Activated gamma-delta T cell treated with anti-CD3 and anti-CD28 coated beads, Interleukin-2, amount 50 U/mL, for 16 hours (primary cell): ENCODE data around the gene SNX30.

ENCODE experiments used
- DNase-seq: peaks from one replicate; pipeline ENCODE4 v3.0.0-alpha.2; 2020; ENCODE audit warnings: low read depth

Gene SNX30

GRCh38 chr9:112823257-112823656, 72.7 kb downstream of the SNX30 start:
- DNase-seq = no peak

DNA sequence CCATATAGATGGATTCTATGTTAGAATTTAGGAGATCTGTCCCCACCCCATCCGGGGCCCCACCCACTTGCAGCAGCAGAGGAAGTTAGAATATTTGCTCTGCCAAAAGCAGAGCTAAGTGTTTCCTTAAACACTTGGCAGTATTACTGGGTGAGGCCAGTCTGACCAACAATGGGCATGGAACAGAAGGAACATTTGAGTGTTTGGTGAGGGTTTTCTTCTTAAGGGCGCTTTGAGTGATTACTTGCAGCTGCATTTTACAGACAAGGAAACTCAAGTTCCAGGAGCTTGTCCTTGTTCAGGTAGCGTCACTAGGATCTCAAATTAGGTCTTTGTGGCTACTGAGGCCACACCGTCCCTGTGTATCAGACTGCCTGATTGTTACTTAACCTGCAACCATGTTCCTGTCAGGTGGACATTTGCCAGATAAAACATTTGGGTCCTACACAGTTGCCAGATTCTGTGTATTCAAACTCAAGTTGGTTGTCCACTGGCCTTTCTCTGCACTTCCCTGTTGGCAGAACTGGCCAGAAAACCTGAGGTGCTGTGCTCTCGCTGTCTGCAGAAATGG, 80.8 kb downstream of the SNX30 start:
- DNase-seq = no peak

DNA sequence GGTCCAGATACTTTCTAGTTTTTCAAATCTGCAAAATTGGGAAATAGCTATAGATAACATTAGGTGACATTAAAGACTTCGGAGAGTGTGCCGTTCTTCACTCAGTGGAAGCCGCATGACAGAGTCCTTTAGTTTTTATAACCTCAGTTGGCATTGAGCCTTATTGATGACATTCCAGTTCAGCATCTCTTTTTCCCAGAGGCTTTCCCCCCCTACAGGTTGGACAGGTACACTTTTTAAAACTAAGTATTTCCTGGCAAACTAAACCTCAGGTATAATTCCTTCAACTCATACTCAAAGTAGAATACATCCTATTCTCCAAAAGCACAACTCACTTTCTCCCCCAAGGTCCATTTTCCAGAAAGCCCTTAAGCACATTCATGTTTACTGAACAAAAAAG, 81.4 kb downstream of the SNX30 start:
- no peak for DNase-seq

GRCh38 chr9:112833081-112833480, 82.5 kb downstream of the SNX30 start:
- no peak for DNase-seq

DNA sequence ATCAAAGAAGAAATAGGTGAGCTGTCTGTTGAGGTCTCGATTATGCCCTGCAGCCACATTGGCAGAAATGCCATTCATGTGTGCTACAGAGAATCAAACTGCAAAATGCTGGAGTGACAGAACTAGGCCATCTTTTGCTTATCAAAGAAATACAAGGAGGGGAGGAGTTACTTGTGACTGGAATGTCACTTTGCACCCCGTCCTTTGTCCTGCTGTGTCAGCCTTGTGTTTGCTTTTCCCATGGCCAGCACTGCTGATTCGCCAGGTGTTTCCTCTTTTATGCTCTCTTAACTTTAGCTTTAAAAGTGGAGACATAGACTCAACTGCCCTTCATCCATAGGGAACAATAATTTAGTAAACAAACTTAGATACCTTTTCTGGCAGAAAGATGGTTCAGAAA, 85.8 kb downstream of the SNX30 start:
- DNase-seq = no peak

DNA sequence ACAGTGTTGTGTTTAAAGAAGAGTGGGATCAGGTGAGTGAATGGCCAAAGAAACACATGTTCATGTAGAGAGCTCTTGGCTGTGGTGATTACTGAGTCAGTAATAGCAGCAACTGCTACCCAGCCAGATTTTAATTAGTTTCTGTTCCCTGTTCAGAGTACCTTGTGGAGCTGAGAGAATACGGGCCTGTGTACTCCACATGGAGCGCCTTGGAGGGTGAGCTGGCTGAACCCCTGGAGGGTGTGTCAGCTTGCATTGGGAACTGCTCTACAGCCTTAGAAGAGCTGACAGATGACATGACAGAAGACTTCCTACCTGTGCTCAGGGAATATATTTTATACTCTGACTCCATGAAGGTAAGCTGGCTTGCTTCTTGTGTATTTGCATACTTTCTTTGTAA, 87.8 kb downstream of the SNX30 start:
- no peak for DNase-seq

- DNase-seq = no peak
Measured at GRCh38 chr9:112839331-112839730, 88.8 kb downstream of the SNX30 start.

GRCh38 chr9:112841261-112841660, 90.7 kb downstream of the SNX30 start:
- DNase-seq = no peak

DNA sequence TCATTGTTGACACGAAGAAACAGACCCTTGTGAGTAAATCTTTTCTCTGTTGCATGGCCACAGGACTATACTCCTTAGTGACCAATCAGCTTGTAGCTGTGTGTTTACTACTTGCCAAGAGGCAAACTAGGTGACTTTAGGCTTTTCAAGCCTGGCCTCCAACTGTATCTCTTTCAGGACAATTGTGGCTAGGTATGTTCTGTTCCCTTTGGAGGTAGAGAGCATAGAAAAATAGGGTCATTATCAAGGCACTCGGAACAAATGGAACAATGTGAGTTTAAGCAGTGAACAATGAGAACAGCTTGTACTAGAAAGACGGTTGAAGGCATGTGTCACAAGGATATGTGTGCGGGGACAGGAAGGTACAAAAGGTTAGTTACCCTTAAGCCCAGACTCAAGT, 92.0 kb downstream of the SNX30 start:
- DNase-seq = no peak

GRCh38 chr9:112844771-112845542, 94.4 kb downstream of the SNX30 start:
- peak; percentile 67 for DNase-seq

GRCh38 chr9:112846528-112847488, 96.2 kb downstream of the SNX30 start:
- DNase-seq = no peak

GRCh38 chr9:112848316-112849151, 98.0 kb downstream of the SNX30 start:
- no peak for DNase-seq

- no peak for DNase-seq
Measured at GRCh38 chr9:112849363-112849922, 98.9 kb downstream of the SNX30 start.

- no peak for DNase-seq
Measured at GRCh38 chr9:112850840-112851239, 100.3 kb downstream of the SNX30 start.

GRCh38 chr9:112852741-112853504, 102.4 kb downstream of the SNX30 start:
- DNase-seq = no peak

- DNase-seq = no peak
Measured at GRCh38 chr9:112853882-112854585, 103.5 kb downstream of the SNX30 start.

GRCh38 chr9:112854657-112855056, 104.1 kb downstream of the SNX30 start:
- DNase-seq = no peak

DNA sequence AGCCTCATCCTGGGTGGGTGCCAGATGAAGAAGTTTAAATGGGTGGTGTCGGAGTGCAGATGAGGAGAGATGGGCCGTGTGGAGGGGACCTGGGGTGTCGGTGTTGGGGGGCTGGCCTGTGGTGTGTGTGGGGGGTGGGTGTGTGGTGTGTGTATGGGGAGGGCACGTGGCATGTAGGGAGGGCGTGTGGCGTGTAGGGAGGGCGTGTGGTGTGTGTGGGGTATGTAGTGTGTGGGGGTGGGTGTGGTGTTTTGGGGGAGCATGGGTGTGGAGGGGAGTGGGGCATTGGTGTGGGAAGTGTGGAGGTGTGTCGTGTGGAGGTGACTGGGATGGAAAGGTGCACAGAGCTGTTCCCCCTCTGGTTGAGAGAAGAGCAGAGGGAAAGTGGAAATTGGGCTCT, 105.6 kb downstream of the SNX30 start:
- DNase-seq = no peak

GRCh38 chr9:112856843-112857242, 106.3 kb downstream of the SNX30 start:
- no peak for DNase-seq

DNA sequence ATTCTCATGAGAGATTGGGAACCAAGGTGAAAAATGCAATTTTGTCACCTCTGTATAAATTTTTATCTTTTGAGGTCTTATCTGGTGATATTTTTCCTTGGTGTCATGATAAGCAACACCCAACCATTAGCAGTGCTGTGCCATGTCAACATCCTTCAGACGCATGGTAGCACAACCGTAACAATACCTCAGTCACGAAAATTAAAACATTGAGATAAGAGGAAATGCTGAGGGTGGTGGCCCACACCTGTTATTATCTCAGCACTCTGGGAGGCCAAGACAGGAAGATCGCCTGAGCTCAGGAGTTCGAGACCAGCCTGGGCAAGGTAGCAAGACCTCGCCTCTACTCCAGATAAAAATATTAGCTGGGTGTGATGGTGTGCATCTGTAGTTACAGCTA, 107.4 kb downstream of the SNX30 start:
- no peak for DNase-seq
